Epidermal melanocyte (primary cell): ENCODE measurements around the gene ITPR1.

Experiments
- DNase-seq: peaks from one replicate; pipeline ENCODE4 v3.0.0; 2011; ENCODE audit warnings: low spot score; ENCODE audit not compliant: insufficient read length

The ITPR1 gene

DNA sequence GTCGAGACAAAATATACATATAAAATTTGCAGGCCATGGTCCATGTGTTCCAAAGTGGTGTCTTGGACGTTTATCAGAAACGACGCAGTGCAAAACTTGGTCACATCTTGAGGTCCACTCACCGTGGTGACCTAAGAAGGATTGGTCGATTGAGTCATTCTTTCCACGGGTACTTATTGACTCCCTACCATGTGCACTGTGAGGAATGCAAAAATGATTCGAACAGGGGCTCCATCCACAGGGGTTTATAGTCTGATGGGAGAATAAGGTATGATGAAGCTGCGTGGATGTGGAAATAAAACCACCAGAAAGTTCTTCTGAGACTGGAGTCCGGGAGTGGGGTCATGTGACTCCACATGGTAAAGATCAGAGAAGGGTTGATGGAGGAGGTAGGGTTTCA lies 185.2 kb downstream of the ITPR1 start:
- DNase-seq: no peak

DNA sequence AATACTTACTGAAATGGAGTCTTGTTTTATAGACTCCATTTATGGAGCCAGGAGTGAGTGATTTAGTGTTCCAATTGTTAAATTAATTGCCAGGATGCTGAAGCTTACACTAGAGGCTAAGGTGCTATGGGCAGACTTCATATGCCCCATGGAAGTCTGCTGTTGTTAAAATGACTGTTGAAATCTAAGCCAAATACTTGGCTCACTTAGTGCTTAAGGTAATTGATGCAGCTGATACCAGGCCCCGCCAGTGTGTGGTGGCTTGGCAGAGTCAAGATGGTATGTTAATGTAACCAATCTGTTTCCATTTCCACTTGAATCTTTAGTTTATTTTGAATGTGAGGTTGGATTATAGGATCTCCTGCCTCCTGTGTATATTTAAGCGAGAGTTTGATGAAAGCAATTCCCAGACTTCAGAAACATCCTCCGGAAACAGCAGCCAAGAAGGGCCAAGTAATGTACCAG lies 187.1 kb downstream of the ITPR1 start:
- DNase-seq: no peak

DNA sequence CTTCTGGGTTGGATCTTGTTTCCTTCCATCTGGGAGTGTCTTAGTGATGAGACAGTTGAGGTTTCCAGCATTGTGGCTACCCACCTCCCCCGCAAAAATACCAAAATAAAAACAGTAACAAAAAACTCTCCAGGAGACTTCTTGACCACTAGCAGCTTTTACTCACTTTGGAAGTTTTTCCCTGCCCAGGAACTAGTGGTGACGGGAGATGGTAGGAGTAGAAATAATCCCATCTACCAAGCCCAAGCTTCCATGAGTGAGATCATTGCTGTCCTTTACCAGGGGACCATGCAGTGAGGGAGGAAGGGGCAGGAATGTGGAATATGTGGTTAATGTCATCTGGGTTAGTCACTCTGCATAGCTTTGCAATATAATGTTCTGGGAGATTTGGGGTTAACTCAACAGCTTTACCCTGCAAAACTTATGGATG lies 187.7 kb downstream of the ITPR1 start:
- no peak for DNase-seq

DNA sequence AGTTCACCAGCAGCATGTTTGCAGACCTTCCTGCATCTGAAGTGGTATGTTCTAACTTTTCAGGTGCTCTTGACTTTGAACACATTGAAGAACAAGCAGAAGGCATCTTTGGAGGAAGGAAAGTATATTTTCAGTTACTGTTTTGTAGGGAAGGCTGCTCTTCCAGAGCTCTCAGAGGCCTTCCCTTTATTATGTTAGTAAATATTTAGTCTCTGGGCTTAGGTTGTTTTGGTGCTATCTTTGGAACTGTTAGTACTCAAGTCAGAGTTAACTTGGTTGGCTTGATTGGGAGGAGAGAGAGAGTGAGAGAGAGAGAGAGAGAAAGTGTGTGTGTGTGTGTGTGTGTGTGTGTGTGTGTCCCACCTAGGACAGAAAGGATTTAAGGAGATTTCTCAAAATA lies 188.2 kb downstream of the ITPR1 start:
- DNase-seq: no peak

DNA sequence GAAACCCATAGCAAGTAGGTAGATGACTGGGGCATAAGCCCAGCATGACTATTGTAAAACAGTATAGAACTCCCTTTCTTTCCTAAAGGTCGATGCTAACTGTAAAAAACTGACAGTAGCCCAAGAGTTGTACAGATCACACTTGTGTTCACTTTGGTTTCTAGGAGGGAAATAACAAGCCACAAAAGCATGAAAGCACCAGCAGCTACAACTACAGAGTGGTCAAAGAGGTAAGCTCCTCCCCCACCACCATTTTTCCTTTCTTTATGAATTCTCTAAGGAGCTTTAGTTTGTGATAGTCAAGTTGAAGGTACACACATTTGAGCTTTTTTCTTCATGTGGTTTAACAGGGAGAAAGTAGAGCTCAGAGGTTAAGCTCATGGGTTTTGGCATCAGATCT lies 191.0 kb downstream of the ITPR1 start:
- DNase-seq: no peak

DNA sequence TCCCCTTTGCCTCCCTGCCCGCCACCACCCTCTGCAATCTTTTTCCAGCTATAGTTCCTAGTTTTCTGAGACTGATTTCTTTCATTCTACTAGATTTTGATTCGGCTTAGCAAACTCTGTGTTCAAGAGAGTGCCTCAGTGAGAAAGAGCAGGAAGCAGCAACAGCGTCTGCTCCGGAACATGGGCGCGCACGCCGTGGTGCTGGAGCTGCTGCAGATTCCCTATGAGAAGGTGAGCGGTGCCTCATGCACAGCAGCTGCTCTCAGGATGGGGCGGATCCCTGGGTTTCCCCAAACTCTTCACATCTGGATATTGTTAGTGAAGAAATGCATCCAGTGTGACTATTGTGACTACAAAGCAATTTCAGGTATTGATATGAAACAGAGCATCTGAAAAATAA lies 191.8 kb downstream of the ITPR1 start:
- no peak for DNase-seq

DNA sequence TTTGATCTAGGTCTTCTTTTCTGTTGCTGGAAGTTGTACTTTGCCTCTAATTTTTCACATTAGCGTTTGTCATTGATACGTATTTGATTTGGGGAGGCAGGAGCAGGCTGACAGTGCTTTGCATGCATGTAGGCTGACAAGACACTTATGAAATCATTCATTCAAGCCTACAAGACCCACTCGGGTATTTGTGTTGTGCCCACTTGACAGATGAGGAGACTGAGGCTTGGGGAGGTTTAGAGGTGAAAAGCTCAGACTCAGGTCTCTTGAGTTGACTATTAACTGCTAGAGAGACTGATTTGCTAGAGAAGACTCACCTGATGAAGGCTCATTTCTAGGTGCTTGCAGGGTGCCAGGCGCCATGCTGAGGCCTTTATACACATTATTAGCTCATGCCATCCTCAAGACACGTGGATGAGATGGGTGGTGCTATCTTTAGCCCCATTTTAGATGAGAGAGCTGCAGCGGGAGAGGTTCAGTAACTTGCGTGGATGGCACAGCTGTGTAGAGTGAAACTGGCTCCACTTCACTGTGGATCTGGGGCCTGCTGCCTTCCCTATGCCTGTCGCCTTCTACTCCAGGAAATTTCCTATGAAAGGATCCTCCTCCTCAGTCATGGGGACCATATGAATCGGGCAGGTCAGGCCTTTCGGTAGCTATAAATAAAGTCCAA lies 192.7 kb downstream of the ITPR1 start:
- no peak for DNase-seq

DNA sequence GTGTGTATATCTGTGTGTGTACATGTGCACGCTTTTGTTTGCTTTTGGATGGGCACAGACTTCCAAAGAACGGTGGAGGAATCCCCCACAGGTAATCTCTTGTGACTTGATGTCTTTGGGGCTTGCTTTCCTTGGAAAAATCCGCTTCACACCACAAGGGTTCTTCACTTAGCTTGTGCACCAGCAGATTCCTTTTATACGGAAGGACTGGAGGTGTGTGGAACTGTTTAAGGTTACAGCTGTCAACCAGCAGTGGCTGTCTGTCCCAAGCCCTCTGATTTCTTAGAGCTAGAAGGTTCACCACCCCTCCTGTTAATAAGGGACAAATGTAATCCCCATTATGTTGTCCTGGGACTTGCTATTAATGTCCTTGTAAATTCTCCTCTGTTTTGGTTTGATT lies 193.5 kb downstream of the ITPR1 start:
- DNase-seq: no peak

DNA sequence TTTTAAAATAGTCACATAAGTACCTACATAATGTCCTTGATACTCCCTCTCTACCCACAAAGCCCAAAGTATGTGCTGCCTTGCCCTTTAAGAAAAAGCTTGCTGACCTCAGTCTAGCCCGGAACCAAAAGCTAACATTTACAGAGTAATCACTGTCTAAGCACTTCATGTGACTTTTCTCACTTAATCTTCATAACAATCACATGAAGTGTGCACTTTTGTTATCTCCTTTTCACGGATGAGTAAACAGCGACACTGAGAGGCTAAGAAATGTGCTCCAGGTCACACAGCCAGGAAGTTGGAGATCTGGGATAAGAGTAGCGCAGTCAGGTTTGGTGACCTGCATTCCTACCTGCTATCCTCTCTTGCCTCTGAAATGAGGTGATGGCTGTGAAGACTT lies 194.0 kb downstream of the ITPR1 start:
- no peak for DNase-seq

DNA sequence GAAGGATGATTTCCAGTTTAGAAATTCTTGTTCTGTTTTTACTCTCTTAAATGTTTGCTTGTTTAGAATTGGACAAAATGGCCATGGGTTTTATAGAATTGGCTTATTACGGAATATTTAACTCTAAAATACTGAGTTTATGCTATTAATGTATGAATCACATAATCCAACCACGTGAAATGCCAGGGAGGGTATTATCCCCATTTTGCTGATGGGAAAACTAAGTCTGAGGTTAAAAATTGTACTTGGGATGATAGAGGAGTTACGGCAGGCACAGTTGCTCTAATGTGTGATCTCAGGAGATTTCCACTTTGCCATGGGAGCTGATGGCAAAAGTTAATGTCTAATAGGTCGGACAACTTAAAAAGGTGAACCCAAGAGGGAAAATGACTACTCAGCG lies 194.4 kb downstream of the ITPR1 start:
- no peak for DNase-seq

DNA sequence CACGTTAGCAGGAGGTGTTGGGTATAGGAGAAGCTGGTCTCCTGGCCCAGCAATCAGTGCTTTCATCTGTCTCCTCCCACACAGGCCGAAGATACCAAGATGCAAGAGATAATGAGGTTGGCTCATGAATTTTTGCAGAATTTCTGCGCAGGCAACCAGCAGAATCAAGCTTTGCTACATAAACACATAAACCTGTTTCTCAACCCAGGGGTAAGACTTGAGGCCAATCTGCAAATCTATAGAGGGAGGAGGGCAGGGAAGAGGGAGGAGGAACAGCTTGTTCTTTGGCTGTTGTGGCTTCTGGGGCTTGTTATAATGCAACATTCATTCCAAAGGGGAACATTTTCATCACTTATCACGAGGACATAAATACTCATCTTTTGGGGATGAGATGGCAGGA lies 195.3 kb downstream of the ITPR1 start:
- no peak for DNase-seq

DNA sequence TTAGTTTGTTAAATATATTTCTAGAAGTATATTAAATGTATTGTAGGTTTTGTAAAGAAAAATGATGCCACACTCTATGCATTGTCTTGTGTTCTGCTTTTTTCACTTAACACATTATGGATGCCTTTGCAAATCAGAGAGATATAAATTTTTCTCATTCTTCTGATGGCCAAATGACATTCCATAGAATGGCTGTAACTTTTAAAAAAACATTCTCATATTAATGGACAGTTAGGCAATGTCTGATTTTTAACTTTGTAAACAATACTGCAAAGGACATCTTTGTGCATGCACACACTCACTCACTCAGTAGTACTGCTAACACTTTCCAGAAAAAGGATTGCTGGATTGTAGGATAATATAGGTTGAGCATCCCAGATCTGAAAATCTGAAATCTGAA lies 195.9 kb downstream of the ITPR1 start:
- no peak for DNase-seq

DNA sequence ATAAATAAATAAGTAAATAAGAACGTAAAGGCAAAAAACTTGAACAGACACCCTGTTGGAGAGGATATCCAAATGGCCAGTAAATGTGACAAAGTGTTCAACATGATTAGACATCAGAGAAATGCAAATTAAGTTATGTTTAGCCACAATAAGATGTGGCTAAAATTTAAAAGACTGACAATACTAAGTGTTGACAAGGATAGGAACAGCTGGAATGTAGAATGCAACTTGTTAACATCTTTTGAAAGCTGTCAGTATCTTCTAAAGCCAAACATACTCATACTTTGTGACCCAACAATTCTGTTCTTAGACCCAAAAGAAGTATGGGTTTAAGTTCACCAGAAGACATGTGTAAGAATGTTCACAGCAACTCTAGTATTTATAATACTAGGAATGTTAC lies 197.1 kb downstream of the ITPR1 start:
- DNase-seq: no peak

DNA sequence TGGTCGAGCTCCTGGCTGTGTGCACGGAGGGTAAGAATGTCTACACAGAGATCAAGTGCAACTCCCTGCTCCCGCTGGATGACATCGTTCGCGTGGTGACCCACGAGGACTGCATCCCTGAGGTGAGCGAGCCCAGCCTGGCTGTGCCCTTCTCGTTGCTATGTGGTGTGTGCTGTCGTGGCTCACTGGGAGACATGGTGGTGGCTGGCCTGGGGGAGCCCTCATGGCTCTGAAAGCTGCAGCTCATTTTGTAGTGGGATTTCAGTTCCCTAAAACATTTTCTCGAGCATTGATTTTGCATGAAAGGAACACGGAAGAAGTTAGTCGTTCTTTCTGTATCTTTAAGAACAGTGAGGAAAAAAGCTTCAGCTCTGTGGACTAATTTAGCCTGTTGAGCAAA lies 200.5 kb downstream of the ITPR1 start:
- DNase-seq: no peak

DNA sequence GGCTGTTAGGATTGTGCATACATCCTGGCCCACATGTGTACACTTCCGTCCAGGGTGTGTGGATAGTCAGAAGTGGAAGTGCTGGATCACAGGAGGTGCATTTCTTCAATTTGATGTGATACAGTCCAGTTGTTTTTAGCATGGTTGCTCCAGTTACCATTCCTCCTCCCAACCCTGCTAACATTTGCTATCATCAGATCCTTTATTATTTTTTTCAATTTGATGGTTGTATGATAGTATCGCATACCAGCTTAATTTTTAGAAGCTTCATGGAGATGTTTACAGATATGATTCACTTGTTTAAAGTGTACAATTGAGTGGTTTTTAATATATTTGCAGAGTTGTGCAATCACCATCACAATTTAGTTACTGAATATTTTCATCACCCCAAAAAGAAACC lies 202.7 kb downstream of the ITPR1 start:
- DNase-seq: no peak

DNA sequence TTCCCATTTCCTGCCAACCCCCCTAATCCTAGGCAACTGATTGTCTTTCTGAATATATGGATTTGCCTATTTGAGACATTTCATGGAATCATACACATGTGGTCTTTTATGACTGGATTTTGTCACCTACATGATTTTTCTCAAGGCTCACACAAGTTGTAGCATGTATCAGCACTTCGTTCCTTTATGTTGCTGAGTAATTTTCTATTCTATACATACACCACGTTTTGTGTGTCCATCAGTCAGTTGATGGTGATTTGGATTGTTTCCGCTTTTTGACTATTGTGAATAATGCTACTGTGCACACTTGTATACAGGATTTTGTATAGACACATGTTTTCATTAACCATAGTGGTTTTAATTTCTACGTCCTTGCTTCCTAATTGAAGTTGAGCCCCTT lies 203.1 kb downstream of the ITPR1 start:
- no peak for DNase-seq

DNA sequence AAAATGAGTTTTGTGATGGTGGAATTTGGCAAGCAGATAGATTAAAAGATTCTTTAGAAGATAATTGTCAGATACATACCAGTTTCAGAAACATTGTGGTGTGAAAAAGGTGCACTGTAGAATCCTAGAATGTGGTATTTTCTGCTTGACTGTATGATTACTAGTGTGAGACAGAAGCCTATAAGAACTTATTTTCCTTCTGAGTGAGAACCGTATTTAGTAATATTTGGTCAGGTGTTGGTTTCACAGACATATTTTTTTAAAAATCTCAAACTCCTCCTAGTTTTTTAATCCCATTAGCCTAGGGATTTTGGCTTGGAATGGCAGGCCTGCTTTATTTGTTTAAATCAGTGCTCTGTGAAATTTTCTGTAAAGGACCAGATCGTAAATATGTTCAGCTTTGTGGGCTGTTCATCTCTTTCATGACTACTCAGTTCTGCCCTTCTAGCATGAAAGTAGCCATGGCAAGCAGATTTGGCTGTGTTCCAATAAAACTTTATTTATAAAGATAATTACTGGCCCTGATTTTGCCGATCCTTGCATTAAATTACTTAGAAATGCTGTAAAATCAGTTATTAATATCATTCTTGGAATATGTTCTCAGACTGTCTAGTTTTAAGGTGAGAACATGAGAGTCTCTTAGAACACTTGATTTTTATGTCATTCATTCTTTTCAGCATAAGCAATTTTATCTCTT lies 205.1 kb downstream of the ITPR1 start:
- no peak for DNase-seq

DNA sequence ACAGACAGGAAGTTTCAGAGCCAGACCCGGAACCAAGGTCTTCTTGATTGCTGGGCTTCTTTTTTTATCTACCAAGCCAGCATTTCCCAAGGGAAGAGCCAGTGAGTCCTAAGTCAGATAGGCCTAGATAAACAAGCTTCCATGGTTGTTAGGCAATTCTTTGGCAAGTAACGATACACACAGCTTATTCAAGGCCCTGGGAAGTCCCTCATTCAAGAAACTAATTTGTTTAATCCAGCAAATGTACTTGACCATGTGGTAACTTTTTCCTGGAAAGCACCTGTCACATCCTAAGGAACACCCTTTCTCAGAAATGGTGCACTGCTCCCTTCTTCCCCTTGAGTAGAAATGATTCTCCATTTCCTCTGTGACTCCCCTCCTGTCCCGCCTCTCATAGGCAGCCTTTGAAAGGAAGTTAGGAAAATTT lies 209.9 kb downstream of the ITPR1 start:
- DNase-seq: no peak

DNA sequence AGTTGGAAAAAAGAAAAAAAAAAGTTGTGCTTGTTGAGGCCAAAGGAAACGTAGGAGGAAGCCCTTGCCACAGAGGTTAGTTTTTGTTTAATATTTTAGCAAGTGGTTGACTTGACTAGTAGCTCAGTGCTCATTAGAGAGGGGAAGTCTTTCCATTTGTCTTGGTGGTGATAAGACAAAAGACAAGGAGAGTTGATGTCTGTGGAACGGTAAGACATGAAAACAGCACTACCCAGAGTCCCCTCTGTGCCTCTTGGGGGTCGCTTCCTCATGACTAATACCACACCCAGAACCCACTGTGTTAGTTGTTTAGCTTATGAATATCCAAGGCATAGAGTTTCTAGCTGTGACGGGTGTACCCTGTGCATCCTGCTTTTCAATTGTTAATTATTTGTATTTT lies 211.4 kb downstream of the ITPR1 start:
- DNase-seq: no peak

DNA sequence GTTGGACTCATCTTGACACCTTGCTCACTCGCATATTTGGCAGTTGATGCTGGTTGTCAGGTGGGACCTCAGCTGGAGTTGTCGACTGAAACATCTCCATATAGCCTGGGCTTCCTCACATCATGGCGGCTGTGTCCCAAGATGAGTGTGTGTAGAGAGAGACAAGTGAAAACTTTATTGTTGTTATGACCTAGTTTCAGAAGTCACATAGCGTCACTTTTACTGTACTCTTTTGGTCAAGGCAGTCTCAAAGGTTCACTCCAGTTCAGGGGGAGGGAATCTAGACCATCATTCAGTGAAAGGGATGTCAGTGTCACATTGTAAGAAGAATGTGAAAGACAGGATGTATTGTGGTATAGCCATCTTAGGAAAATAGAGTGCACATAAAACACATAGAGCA lies 214.2 kb downstream of the ITPR1 start:
- DNase-seq: no peak

DNA sequence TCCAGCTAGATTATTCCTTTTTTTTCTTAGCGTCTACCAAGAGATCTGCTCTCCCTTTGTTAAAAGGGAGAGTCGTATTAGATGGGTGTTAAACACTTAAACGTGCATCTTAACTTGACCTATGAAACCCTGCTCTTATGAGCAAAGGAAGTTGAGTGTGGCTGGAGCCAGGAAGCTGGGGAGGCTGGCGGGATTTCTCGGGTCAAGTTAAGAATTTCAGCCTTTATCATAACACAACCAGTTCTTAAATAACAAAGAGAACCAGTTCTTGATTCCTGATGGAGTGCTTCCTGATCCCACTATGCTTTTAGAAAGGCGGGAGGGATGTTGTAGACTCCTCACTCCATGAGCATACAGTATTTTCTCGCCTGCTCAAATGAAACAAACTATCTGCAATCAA lies 215.1 kb downstream of the ITPR1 start:
- no peak for DNase-seq

DNA sequence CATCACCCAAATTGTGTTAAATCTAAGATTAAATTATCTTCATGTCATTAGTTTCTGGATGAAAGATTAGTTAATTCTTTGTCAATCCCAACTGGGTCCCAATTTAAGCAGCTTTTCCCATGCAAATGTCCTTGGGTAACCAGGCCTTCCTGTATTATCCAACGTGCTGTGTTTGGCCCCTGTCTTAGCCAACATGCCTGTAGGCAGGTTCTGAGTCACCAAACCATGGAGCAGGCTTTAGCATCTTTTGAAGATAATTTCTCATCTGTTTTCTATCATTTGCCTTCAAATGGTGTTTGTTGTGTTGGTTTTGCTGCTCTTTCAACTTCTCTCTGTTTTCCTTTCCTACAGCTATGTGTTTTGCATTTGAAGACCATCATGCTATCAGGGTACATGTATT lies 216.2 kb downstream of the ITPR1 start:
- DNase-seq: no peak

DNA sequence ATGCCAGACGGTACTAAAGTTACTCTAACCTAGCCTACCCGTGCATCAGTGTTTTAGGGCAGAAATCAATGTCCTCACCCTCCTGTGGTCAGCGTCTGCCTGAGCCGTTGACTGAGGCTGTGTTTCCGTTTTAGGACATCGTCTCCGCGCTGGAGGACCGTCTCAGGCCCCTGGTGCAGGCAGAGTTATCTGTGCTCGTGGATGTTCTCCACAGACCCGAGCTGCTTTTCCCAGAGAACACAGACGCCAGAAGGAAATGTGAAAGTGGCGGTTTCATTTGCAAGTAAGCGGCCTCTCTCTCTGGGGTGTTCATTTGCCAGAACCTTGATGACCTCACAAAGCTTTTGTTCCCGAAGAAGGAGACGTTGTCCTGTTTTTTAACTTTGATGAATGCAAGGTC lies 217.0 kb downstream of the ITPR1 start:
- no peak for DNase-seq
